GM21367 (cell line): ENCODE results near the gene PRRG2.
A peak's percentile ranks its signal among the peaks of the same experiment; 100 is the strongest.

Experiments
- ATAC-seq: cut with Tn5 transposase; IDR thresholded peaks from one replicate; pipeline ENCODE4 v1.9.1; 2021; ENCODE audit not compliant: unreplicated experiment

Gene PRRG2

GRCh38 chr19:49637821-49638738 is 57.0 kb downstream of the PRRG2 start:
- ATAC-seq: no peak

GRCh38 chr19:49639401-49640112 is 58.4 kb downstream of the PRRG2 start:
- no peak for ATAC-seq

DNA sequence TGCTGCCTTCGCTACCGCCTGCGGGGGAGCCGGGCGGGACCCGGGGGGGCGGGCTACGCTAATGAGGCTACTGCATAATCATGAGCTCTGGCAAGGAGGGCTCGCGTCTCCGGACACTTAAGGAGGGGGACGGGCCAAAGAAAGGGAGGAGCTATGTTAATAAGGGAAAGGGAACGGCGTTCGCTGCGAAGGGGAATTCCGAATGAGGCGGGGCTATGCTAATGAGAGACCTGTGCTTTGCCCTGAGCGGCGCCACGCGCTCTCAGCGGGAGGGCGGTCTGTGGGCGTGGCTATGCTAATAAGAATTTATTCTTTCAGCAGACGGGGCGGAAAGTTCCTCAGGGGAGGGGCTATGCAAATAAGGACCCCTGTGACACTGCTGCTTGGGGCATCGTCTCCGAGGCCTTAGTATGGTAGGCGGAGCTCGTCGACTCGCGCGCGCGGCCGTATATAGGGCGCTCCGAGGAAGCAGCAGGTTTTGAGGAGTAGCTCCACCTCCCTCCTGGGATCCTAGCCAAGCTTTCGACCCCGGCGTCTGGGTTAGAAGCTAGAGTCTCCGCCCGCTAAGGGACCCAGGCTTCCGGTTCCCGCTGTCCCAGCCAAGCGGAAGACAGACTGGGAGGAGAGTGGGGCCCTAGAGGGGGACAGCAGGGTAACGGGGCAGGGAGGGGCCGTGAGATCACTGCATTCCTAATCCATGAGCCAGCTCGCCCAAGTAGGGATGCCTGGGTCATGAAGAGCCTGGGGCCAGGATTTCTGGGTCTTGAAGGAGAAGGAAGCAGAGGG is 59.2 kb downstream of the PRRG2 start, which contains the start of gene RRAS:
RRAS (minus strand) TSS at position 31 of the 786 bp plus-strand sequence. CDS start 45 bp downstream, outside the sequence.
- peak; percentile 47 for ATAC-seq
